ENCODE data around the gene ZSWIM4.

The ZSWIM4 gene

GRCh38 chr19:13838435-13839129 is 43.3 kb downstream of the ZSWIM4 start:
- peak; percentile 10 for DNase-seq

GRCh38 chr19:13839130-13839937 is 44.1 kb downstream of the ZSWIM4 start:
- DNase-seq: peak; percentile 96

- DNase-seq: no peak
These were observed 44.7 kb downstream of the ZSWIM4 start for GRCh38 chr19:13839938-13840304.

- DNase-seq: peak; percentile 79
These were observed 45.3 kb downstream of the ZSWIM4 start for GRCh38 chr19:13840305-13841085.

- peak; percentile 52 for DNase-seq
These were observed 46.1 kb downstream of the ZSWIM4 start for GRCh38 chr19:13841086-13841961.

- DNase-seq: no peak
These were observed 46.7 kb downstream of the ZSWIM4 start for GRCh38 chr19:13841962-13842290.

GRCh38 chr19:13842291-13843103 is 47.3 kb downstream of the ZSWIM4 start:
- DNase-seq: peak; percentile 90

GRCh38 chr19:13843104-13843921 is 48.1 kb downstream of the ZSWIM4 start:
- no peak for DNase-seq

- no peak for DNase-seq
These were observed 48.9 kb downstream of the ZSWIM4 start for GRCh38 chr19:13844130-13844631.

GRCh38 chr19:13846557-13847406 is 51.5 kb downstream of the ZSWIM4 start:
- DNase-seq: peak; percentile 91

- DNase-seq: peak; percentile 85
These were observed 52.4 kb downstream of the ZSWIM4 start for GRCh38 chr19:13847407-13848339.

- no peak for DNase-seq
These were observed 53.1 kb downstream of the ZSWIM4 start for GRCh38 chr19:13848340-13848677.

- DNase-seq: no peak
These were observed 53.8 kb downstream of the ZSWIM4 start for GRCh38 chr19:13848798-13849676.

GRCh38 chr19:13849991-13850909 is 55.0 kb downstream of the ZSWIM4 start:
- peak; percentile 92 for DNase-seq

- peak; percentile 85 for DNase-seq
These were observed 55.9 kb downstream of the ZSWIM4 start for GRCh38 chr19:13850910-13851733.
